ENCODE data around the gene AK1. TPM values are rescaled to one million over a fixed set of nuclear protein-coding genes. Genes with fewer than 3 reads are reported as not detected.

Gene AK1
- total and polyA plus RNA-seq, 2 experiments from 2014 or later = 16.2 to 35.5 TPM

- Histone ChIP-seq H3K27ac (ENCODE audit: low read depth) (no peak overlapping the region), H3K79me2 (replicated peaks; ENCODE audit: insufficient read depth) (no peaks in the 10 kb centered on the region), H3F3A (replicated peaks; ENCODE audit: low read depth) (0 out of 2 replicates have a peak, but pooled peaks cover 13% of the 10 kb centered on the region), H2AFZ (no peak overlapping the region), H4K20me1 (replicated peaks; ENCODE audit: insufficient read depth) (peaks cover 2% of the 10 kb centered on the region; the same call in 1 of the 2 replicates), H3K36me3 (ENCODE audit: insufficient read depth) (no peaks in the 10 kb centered on the region), H3K4me2 (no peak overlapping the region), H3K4me1 (ENCODE audit: insufficient read depth) (peaks cover 14% of the 10 kb centered on the region), H3K27me3 (ENCODE audit: insufficient read depth) (no peaks in the 10 kb centered on the region), H3K9me2 (ENCODE audit: insufficient read depth) (no peaks in the 10 kb centered on the region), H3K4me3 (no peak overlapping the region)
- peaks cover 12% of the 10 kb centered on the region for H3K4me1 Mint-ChIP-seq
- H3K36me3 Mint-ChIP-seq (ENCODE audit: low read depth) = peaks cover 19% of the 10 kb centered on the region; the same call in 2 of the 3 replicates
- H3K9me3 Mint-ChIP-seq = no peaks in the 10 kb centered on the region; the same call in 2 of the 3 replicates
- ATAC-seq = no peak
- H3K27ac Mint-ChIP-seq = no peak overlapping the region
- TF ChIP-seq ZNF114 (CRISPR knock-in tag; IDR thresholded peaks at IDR 0.05) (no peak), NANOG (IDR thresholded peaks at IDR 0.05; ENCODE audit: borderline replicate concordance) (no peak), CREB1 (CRISPR knock-in tag; IDR thresholded peaks at IDR 0.05; ENCODE audit: low read depth) (no peak), POLR2AphosphoS5 (IDR thresholded peaks at IDR 0.05; ENCODE audit: low read depth) (no peak), EZH2phosphoT487 (IDR thresholded peaks at IDR 0.05; ENCODE audit: unreplicated experiment) (no peak), EZH2 (IDR thresholded peaks at IDR 0.05; ENCODE audit: low read depth, unreplicated experiment) (no peak), CTCF (conservative IDR thresholded peaks at IDR 0.05; ENCODE audit: low read depth in 2 of 2) (no peak), REST (IDR thresholded peaks at IDR 0.05; ENCODE audit: unreplicated experiment) (no peak), STAT1 (IDR thresholded peaks at IDR 0.05; ENCODE audit: unreplicated experiment) (no peak), JUNB (IDR thresholded peaks at IDR 0.05; ENCODE audit: unreplicated experiment) (no peak), ZNF331 (CRISPR knock-in tag; IDR thresholded peaks at IDR 0.05; ENCODE audit: low read depth) (no peak)
- TF ChIP-seq, protein P1, sequence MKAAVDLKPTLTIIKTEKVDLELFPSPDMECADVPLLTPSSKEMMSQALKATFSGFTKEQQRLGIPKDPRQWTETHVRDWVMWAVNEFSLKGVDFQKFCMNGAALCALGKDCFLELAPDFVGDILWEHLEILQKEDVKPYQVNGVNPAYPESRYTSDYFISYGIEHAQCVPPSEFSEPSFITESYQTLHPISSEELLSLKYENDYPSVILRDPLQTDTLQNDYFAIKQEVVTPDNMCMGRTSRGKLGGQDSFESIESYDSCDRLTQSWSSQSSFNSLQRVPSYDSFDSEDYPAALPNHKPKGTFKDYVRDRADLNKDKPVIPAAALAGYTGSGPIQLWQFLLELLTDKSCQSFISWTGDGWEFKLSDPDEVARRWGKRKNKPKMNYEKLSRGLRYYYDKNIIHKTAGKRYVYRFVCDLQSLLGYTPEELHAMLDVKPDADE (IDR thresholded peaks at IDR 0.05) = no peak
- TF ChIP-seq, protein P2, sequence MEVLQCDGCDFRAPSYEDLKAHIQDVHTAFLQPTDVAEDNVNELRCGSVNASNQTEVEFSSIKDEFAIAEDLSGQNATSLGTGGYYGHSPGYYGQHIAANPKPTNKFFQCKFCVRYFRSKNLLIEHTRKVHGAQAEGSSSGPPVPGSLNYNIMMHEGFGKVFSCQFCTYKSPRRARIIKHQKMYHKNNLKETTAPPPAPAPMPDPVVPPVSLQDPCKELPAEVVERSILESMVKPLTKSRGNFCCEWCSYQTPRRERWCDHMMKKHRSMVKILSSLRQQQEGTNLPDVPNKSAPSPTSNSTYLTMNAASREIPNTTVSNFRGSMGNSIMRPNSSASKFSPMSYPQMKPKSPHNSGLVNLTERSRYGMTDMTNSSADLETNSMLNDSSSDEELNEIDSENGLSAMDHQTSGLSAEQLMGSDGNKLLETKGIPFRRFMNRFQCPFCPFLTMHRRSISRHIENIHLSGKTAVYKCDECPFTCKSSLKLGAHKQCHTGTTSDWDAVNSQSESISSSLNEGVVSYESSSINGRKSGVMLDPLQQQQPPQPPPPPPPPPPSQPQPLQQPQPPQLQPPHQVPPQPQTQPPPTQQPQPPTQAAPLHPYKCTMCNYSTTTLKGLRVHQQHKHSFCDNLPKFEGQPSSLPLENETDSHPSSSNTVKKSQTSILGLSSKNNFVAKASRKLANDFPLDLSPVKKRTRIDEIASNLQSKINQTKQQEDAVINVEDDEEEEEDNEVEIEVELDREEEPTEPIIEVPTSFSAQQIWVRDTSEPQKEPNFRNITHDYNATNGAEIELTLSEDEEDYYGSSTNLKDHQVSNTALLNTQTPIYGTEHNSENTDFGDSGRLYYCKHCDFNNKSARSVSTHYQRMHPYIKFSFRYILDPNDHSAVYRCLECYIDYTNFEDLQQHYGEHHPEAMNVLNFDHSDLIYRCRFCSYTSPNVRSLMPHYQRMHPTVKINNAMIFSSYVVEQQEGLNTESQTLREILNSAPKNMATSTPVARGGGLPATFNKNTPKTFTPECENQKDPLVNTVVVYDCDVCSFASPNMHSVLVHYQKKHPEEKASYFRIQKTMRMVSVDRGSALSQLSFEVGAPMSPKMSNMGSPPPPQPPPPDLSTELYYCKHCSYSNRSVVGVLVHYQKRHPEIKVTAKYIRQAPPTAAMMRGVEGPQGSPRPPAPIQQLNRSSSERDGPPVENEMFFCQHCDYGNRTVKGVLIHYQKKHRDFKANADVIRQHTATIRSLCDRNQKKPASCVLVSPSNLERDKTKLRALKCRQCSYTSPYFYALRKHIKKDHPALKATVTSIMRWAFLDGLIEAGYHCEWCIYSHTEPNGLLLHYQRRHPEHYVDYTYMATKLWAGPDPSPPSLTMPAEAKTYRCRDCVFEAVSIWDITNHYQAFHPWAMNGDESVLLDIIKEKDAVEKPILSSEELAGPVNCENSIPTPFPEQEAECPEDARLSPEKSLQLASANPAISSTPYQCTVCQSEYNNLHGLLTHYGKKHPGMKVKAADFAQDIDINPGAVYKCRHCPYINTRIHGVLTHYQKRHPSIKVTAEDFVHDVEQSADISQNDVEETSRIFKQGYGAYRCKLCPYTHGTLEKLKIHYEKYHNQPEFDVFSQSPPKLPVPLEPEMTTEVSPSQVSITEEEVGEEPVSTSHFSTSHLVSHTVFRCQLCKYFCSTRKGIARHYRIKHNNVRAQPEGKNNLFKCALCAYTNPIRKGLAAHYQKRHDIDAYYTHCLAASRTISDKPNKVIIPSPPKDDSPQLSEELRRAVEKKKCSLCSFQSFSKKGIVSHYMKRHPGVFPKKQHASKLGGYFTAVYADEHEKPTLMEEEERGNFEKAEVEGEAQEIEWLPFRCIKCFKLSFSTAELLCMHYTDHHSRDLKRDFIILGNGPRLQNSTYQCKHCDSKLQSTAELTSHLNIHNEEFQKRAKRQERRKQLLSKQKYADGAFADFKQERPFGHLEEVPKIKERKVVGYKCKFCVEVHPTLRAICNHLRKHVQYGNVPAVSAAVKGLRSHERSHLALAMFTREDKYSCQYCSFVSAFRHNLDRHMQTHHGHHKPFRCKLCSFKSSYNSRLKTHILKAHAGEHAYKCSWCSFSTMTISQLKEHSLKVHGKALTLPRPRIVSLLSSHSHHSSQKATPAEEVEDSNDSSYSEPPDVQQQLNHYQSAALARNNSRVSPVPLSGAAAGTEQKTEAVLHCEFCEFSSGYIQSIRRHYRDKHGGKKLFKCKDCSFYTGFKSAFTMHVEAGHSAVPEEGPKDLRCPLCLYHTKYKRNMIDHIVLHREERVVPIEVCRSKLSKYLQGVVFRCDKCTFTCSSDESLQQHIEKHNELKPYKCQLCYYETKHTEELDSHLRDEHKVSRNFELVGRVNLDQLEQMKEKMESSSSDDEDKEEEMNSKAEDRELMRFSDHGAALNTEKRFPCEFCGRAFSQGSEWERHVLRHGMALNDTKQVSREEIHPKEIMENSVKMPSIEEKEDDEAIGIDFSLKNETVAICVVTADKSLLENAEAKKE (CRISPR knock-in tag; IDR thresholded peaks at IDR 0.05) = no peak
- no peak overlapping the region for H3K4me3 Mint-ChIP-seq
- no peak for DNase-seq (ENCODE audit: low spot score)
- H3K27me3 Mint-ChIP-seq (ENCODE audit: insufficient read depth, low read depth, poor library complexity) = peaks cover 13% of the 10 kb centered on the region
Observed at GRCh38 chr9:127908660-127908926, 31.1 kb upstream of the AK1 start.

Measured in GM23338 (cell line).